ENCODE results near the gene SYTL4.
A peak's percentile ranks its signal among the peaks of the same experiment; 100 is the strongest.

The SYTL4 gene

DNA sequence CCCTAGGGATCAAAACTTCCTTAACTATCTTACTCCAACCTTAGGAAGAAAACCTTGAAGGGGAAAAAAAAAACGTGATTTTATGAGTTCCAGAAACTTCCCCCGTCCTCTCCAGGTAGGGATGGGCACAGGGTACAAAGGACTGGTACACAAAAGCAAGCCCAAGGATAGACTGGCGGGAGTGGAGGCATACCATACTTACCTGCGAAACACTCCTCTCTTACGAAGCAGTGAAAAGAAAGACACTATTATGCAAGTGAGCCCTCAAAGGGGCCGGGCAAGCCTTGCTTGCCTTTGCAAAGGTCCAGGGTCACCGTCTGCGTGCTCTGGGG lies 96.0 kb downstream of the SYTL4 start:
- TF ChIP-seq, protein P1, sequence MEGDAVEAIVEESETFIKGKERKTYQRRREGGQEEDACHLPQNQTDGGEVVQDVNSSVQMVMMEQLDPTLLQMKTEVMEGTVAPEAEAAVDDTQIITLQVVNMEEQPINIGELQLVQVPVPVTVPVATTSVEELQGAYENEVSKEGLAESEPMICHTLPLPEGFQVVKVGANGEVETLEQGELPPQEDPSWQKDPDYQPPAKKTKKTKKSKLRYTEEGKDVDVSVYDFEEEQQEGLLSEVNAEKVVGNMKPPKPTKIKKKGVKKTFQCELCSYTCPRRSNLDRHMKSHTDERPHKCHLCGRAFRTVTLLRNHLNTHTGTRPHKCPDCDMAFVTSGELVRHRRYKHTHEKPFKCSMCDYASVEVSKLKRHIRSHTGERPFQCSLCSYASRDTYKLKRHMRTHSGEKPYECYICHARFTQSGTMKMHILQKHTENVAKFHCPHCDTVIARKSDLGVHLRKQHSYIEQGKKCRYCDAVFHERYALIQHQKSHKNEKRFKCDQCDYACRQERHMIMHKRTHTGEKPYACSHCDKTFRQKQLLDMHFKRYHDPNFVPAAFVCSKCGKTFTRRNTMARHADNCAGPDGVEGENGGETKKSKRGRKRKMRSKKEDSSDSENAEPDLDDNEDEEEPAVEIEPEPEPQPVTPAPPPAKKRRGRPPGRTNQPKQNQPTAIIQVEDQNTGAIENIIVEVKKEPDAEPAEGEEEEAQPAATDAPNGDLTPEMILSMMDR (conservative IDR thresholded peaks at IDR 0.05; ENCODE audit: low read depth, low read length) = no peak
- H3K27me3 ChIP-seq (ENCODE audit: insufficient read depth, low read depth) = no peaks in the 10 kb centered on the region
- H3K36me3 ChIP-seq (ENCODE audit: insufficient read depth) = no peaks in the 10 kb centered on the region
- H3K27ac ChIP-seq = no peak overlapping the region
- H3K4me1 ChIP-seq (ENCODE audit: low read depth, poor library complexity, severe bottlenecking) = no peaks in the 10 kb centered on the region
- no peak overlapping the region for H3K4me3 ChIP-seq (IDR thresholded peaks at IDR 0.05; ENCODE audit: insufficient read depth, low read depth, low read length)
- no peak overlapping the region for H3K9ac ChIP-seq
- no peak overlapping the region for H2AFZ ChIP-seq (ENCODE audit: low read depth)
- no peaks in the 10 kb centered on the region for H3K79me2 ChIP-seq (ENCODE audit: insufficient read depth, low read depth)
- no peaks in the 10 kb centered on the region for H4K20me1 ChIP-seq (ENCODE audit: insufficient read depth)
- H3K4me2 ChIP-seq = no peak overlapping the region

DNA sequence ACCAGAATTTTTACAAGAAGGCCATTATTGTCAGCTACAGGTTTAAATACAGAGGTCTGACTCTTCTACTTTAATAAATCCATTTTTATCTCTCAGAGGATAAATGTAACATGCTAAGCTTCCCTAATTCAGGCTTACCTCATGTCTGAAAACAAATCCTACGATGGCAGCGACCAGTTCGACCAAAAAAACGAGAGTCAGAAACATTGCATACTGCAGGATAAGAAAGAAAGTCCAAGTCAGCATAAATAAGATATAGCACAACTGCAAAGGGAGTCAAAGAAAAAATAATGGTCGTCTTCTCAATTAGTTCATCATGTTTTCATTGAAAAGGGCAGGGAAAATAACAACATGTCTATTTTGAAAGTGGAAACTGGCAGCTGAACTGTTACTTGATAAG lies 96.9 kb downstream of the SYTL4 start:
- H3K36me3 ChIP-seq (ENCODE audit: insufficient read depth) = no peaks in the 10 kb centered on the region
- H3K4me1 ChIP-seq (ENCODE audit: low read depth, poor library complexity, severe bottlenecking) = no peaks in the 10 kb centered on the region
- no peak overlapping the region for H3K9ac ChIP-seq
- H2AFZ ChIP-seq (ENCODE audit: low read depth) = no peak overlapping the region
- no peak overlapping the region for H3K27ac ChIP-seq
- no peak overlapping the region for H3K4me3 ChIP-seq (IDR thresholded peaks at IDR 0.05; ENCODE audit: insufficient read depth, low read depth, low read length)
- H4K20me1 ChIP-seq (ENCODE audit: insufficient read depth) = no peaks in the 10 kb centered on the region
- H3K79me2 ChIP-seq (ENCODE audit: insufficient read depth, low read depth) = no peaks in the 10 kb centered on the region
- no peak overlapping the region for H3K4me2 ChIP-seq
- TF ChIP-seq, protein P1 (conservative IDR thresholded peaks at IDR 0.05; ENCODE audit: low read depth, low read length) = no peak
- H3K27me3 ChIP-seq (ENCODE audit: insufficient read depth, low read depth) = no peaks in the 10 kb centered on the region

DNA sequence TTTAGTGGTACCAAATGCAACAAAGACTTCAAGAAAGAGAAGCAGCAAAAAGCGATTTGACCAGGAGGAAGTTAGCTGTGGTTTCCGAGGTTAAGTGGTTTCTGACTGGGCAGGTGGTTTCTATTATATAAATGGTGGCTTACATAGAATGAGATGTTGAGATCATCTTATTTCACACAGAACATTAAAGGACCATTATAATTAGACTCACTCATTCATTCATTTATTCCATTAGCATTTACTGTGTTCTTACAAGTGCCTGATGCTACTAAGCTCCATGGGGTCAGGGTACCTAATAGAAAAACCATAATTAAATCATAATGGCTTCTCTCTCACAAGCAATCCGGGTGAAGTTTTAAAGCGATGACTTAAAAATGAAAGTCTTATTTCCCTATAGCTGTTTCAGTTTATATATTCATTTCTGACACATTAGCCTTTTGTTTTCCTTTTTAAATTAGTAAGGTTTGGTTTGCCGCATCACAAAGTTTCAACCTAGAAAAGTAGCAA lies 105.9 kb downstream of the SYTL4 start:
- peak overlapping the region; percentile 59 for H3K4me2 ChIP-seq
- no peak overlapping the region for H3K9ac ChIP-seq
- no peaks in the 10 kb centered on the region for H3K27me3 ChIP-seq (ENCODE audit: insufficient read depth, low read depth)
- H4K20me1 ChIP-seq (ENCODE audit: insufficient read depth) = no peaks in the 10 kb centered on the region
- TF ChIP-seq, protein P1 (conservative IDR thresholded peaks at IDR 0.05; ENCODE audit: low read depth, low read length) = no peak
- peaks cover 13% of the 10 kb centered on the region for H3K4me1 ChIP-seq (ENCODE audit: low read depth, poor library complexity, severe bottlenecking)
- no peaks in the 10 kb centered on the region for H3K36me3 ChIP-seq (ENCODE audit: insufficient read depth)
- no peaks in the 10 kb centered on the region for H3K79me2 ChIP-seq (ENCODE audit: insufficient read depth, low read depth)
- no peak overlapping the region for H3K27ac ChIP-seq
- no peak overlapping the region for H2AFZ ChIP-seq (ENCODE audit: low read depth)
- H3K4me3 ChIP-seq (IDR thresholded peaks at IDR 0.05; ENCODE audit: insufficient read depth, low read depth, low read length) = no peak overlapping the region
